ENCODE data around the gene RYK. TPM values are rescaled to one million over a fixed set of nuclear protein-coding genes. Genes with fewer than 3 reads are reported as not detected.

RYK gene
- total RNA-seq, 1 experiment from 2014 or later: 60.6 TPM

GRCh38 chr3:134150476-134150875 is 100.2 kb downstream of the RYK start:
- Histone ChIP-seq H3K9me3 (ENCODE audit: control insufficient read depth, low read depth, low read length) (no peaks in the 10 kb centered on the region), H2BK5ac (ENCODE audit: insufficient read length, low read length) (no peak overlapping the region)

More at GRCh38 chr3:134150476-134150875, 100.2 kb downstream of the RYK start:
- no peak overlapping the region for H3K23ac ChIP-seq (ENCODE audit: insufficient read length, low read depth, low read length)
- H2AFZ ChIP-seq (ENCODE audit: low read length): no peak overlapping the region
- Mint-ChIP-seq H3K9me3 (no peaks in the 10 kb centered on the region), H3K4me3 (no peak overlapping the region), H3K4me1 (0 out of 4 replicates have a peak, but pooled peaks cover 0 to under 1% of the 10 kb centered on the region in 2 experiments), H3K27me3 (ENCODE audit: low read depth) (no peaks in the 10 kb centered on the region; the same call in 1 of the 2 replicates), H3K27ac (no peak overlapping the region; a peak in 1 of 7 replicates), H3K36me3 (ENCODE audit: insufficient read depth in 1 of 3, low read depth in 3 of 3) (peaks cover 15 to 33% (median 23%) of the 10 kb centered on the region in 3 experiments)
- no peaks in the 10 kb centered on the region for H3K27me3 ChIP-seq (ENCODE audit: insufficient read depth, low read length)
- H4K5ac ChIP-seq (ENCODE audit: insufficient read length, low read depth, low read length): no peak overlapping the region
- TF ChIP-seq, protein P1, sequence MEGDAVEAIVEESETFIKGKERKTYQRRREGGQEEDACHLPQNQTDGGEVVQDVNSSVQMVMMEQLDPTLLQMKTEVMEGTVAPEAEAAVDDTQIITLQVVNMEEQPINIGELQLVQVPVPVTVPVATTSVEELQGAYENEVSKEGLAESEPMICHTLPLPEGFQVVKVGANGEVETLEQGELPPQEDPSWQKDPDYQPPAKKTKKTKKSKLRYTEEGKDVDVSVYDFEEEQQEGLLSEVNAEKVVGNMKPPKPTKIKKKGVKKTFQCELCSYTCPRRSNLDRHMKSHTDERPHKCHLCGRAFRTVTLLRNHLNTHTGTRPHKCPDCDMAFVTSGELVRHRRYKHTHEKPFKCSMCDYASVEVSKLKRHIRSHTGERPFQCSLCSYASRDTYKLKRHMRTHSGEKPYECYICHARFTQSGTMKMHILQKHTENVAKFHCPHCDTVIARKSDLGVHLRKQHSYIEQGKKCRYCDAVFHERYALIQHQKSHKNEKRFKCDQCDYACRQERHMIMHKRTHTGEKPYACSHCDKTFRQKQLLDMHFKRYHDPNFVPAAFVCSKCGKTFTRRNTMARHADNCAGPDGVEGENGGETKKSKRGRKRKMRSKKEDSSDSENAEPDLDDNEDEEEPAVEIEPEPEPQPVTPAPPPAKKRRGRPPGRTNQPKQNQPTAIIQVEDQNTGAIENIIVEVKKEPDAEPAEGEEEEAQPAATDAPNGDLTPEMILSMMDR (conservative IDR thresholded peaks at IDR 0.05): no peak
- no peaks in the 10 kb centered on the region for H3K79me1 ChIP-seq (ENCODE audit: insufficient read depth, low read depth, low read length, poor library complexity, severe bottlenecking)
- H3K18ac ChIP-seq (ENCODE audit: insufficient read length, low read depth, low read length): no peak overlapping the region
- no peak overlapping the region for H2BK20ac ChIP-seq (ENCODE audit: low read depth, low read length, poor library complexity, severe bottlenecking)
- no peaks in the 10 kb centered on the region for H3K79me2 ChIP-seq (ENCODE audit: insufficient read depth, low read length)
- no peak overlapping the region for H3K4ac ChIP-seq (ENCODE audit: low read depth, low read length)
- no peaks in the 10 kb centered on the region for H3K4me1 ChIP-seq (ENCODE audit: insufficient read depth, low read length)
- no peaks in the 10 kb centered on the region for H4K20me1 ChIP-seq (ENCODE audit: control insufficient read depth, insufficient read depth, insufficient read length)
- no peak overlapping the region for H3K14ac ChIP-seq (ENCODE audit: insufficient read depth, low read length)
- no peak overlapping the region for H4K91ac ChIP-seq (ENCODE audit: insufficient read length, low read depth, low read length)
- no peak overlapping the region for H3K56ac ChIP-seq (ENCODE audit: insufficient read length, low read depth, low read length)
- no peak for DNase-seq
- no peak overlapping the region for H3K4me2 ChIP-seq (ENCODE audit: insufficient read depth, insufficient read length, low read length)
- H2BK15ac ChIP-seq (ENCODE audit: low read depth, low read length): no peak overlapping the region
- no peak overlapping the region for H2BK12ac ChIP-seq (ENCODE audit: insufficient read length, low read depth, low read length)
- H3K23me2 ChIP-seq (ENCODE audit: insufficient read length, low read depth, low read length, poor library complexity, severe bottlenecking): no peaks in the 10 kb centered on the region
- H2BK120ac ChIP-seq (ENCODE audit: low read depth, low read length, poor library complexity, severe bottlenecking): no peak overlapping the region
- no peak overlapping the region for H3T11ph ChIP-seq (ENCODE audit: low read length)
- WGBS (ENCODE audit: extremely low coverage, insufficient read length, low lambda C conversion rate): no CpG with 5 or more reads among the region's 2 CpGs
- no peak overlapping the region for H3K27ac ChIP-seq (ENCODE audit: insufficient read length, low read depth, low read length)
- no peak overlapping the region for H4K8ac ChIP-seq (replicated peaks; ENCODE audit: insufficient read length, low read depth, low read length)
- H2AK5ac ChIP-seq (ENCODE audit: insufficient read length, low read length): no peak overlapping the region
- no peak overlapping the region for H3K9ac ChIP-seq (ENCODE audit: extremely low read depth, insufficient read length, low read length)
